HG03439 (cell line): ENCODE results near the gene TNS1.
A peak's percentile ranks its signal among the peaks of the same experiment; 100 is the strongest.
"Not testable (repeated sequence)": the region's sequence is repeated elsewhere in the genome, so short reads cannot be mapped to it uniquely, and the experiment has no call there.

ENCODE experiments used
- ATAC-seq: cut with Tn5 transposase; IDR thresholded peaks from one replicate; pipeline ENCODE4 v1.9.1; 2021; ENCODE audit warnings: mild to moderate bottlenecking, moderate library complexity; ENCODE audit not compliant: unreplicated experiment

The TNS1 gene

DNA sequence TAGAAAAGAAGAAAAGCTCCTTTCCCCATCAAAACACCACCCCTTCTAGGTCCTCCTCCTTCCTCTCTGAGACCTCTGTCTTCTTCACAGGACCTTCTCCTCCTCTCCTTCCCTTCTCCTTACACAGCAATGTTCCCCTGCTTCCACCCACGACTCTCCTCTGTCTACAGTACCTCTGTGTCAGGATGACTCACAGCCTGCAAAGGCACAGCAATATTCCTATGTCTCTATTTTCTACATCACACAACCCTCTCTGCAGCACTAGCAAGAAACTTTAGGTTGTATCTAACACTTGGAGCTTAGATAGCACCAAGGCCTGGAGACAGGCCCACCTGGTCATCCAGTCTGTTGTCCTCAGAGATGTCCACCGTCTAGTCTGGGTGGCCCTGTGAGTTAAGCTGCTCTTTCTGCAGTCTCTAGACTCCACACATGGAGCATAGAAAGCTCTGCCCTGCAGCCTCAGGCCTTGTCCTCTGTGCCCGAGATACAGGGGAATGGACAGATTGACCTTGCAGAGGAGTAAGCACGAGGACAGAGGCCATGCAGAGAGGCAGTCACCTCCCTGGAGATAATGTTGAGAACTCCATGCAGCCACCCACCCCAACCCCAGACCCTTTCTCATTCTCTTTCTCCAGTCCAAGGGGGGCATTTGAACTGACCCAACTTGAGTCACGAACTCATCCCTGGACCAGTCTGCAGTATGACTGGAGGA, 212.0 kb downstream of the TNS1 start:
- no peak for ATAC-seq

DNA sequence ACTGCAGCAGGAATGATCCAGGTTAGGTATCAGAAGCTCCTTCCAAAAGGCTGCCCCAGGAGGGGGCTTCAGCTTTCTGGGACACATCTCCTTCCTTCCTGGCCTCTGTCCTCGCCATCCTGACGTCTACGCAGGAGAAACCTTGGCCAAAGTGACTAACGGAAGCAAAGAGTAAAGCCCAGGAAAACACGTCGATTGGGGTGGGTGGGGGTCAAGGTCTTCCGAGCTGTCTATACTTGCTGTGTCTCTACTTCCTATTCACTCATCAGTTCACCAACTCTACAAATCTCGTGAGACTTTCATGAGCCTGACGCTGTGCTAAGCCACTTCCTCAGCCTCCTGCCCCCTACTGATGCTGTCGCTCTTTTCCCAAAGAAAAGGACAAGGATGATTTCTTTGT, 212.6 kb downstream of the TNS1 start:
- peak; percentile 59 for ATAC-seq

DNA sequence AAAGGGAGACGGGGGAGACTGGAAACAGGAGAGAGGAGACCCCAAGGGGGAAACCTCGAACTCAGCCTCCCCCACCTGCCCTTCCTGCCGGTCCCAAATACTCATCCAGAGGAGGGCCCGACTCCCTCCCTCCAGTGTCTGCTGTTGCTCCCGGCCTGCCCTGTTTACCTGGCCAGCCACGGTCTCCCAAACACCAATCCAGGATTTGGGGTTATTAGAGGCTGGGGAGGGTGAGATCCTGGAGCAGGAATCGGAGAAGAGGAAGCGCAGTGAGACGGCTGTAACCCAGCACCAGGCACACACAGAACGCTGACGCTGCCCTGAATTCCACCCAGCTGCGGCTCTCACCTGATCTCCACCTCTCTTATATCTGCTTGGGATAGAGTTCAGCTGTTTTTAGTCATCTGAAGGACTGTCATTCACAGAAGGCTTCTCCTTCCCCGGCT, 213.0 kb downstream of the TNS1 start:
- ATAC-seq: no peak

DNA sequence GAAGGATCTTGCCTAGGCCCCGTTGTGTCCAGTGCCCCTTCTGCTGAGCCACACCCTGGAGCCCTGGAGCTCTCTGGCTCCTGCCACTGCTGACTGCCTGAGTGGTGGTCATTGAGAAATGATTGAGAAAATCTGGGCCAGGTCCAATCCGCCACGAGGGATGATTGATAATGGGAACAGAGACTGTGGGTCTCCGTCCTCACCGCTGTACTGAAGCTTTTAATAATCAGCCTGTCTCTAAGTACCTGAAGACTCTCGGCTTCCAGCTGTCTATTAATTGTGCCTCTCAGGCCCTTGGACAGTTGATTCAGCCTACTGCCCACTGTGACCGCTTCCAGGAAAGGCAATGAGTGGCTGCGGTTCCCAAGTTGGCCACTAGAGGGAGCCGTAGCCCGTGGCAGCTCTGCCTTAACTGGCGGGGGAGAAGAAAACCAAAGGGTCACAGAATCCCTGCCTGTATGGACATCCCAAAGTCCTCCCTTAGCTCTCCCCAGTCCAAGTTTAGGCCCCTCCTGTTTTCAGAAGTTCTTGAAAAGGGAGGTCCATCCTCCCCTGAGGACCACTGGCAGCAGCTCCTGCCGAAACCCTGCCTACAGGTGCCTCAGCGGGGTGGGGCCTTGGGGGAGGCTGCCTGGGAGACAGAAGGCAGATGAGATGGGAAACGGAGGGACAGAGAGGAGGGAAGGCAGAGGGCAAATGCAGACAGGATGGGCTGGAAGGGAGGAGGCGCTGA, 213.6 kb downstream of the TNS1 start:
- peak; percentile 50 for ATAC-seq

DNA sequence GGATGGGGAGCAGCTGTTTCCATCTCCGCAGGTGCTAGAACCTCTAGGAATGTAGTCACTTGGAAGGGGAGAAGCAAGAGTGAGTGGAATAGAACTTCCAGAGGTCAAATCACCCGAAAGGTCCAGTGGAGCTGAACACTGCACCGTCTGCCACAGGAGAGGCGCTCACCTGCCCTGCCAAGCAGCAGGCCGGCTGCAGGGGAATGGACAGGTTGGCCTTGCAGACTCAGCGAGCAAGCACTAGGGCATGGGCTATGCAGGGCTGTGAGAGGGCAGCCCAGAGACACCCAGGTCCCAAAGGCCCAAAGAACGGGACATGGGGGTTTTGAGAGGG, 214.2 kb downstream of the TNS1 start:
- ATAC-seq: no peak

DNA sequence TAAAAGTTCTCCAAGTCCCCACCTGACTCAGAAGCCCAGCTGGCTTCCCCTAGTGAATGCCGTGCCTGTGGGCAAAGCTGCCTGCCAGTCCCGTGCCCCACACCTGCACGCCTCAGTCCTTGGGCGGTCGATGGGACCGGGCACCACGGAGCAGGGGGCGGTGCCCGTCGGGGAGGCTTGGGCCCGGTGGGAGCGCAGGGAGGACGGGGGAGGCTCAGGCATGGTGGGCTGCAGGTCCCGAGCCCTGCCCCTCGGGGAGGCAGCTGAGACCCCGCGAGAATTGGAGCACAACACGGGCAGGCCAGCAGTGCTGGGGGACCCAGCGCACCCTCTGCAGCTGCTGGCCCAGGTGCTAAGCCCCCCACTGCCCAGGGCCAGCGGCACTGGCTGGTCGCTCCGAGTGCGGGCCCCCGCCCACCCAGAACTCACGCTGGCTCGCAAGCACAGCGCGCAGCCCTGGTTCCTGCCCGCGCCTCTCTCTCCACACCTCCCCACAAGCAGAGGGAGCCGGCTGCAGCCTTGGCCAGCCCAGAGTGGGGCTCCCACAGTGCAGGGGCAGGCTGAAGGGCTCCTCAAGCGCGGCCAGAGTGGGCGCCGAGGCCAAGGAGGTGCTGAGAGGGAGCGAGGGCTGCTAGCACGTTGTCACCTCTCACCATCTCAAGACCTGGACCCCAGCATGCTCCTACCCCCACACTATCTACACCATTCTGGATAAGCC, 215.5 kb downstream of the TNS1 start:
- no peak for ATAC-seq

DNA sequence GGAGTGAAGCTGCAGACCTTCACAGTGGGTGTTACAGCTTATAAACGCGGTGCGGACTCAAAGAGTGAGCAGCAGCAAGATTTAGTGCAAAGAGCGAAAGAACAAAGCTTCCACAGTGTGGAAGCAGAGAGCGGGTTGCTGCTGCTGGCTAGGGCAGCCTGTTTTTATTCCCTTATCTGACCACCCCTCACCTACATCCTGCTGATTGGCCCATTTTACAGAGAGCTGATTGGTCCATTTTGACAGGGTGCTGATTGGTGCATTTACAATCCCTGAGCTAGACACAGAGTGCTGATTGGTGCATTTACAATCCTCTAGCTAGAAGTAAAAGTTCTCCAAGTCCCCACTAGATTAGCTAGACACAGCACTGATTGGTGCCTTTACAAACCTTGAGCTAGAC, 216.2 kb downstream of the TNS1 start:
- not testable (repeated sequence) for ATAC-seq

DNA sequence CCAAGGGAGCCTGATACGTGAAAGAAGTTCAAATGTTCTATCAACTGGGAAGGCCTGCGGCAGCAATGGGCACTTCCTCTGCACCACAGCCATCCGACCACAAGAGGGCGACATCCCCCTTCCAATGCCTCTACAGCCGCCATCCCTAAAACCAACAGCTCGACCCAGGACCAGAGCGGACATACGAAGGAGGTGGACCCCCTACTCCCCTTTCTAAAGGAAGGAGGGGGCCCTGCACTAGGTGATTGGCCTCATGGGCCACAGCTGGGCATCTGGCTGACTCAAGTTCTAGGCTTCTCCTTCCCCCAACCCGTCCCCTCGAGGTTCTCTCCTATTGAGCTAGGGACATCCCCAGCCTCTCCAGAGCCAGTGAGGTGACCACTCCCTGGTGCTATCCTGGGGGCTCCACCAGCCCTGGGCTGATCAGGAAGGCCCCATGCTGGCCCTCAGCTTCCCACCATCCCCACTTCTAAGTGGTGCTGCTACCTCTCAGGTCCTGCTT, 217.2 kb downstream of the TNS1 start:
- ATAC-seq: no peak

DNA sequence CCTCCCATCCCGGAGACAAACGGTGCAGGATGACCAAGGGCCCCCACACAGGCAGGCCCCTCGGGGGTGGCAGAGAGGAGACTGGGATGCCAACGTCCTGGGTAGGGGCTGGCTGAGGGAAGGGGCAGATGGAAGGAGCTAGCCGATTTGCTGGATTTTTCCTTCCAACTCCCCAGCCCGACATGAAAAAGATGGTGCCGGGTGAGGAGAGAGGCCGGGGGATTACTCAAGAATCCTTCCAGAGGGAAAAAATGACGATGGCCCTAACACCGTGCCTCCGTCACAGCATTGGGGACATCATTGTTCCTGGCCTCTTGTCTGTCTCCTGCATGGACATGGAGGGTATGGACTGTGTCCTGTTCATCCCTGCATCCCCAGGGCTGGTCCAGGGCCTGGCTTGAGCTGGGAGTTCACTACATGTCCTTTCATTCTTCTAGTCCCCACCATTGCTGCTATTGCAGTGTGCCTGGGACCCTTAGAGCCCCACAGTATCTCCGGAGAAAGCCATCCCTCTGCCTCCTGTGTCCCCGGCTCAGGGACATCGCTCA, 217.7 kb downstream of the TNS1 start:
- ATAC-seq: no peak

DNA sequence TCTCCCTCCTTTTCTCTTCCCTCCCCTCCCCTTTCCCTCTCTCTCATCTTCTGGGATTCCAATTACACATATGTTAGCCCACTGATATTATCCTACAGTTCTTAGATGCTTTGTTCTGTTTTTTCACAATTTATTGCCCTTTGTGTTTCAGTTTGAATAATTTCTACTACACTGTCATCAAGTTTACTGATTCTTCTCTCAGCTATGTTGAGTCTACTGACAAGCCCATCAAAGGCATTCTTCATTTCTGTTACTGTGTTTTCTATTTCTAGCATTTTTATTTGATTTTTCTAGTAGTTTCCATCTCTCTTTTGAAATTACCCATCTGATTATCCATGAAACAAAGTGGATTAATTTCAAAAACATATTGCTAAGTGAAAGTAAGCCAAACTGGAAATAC, 219.6 kb downstream of the TNS1 start:
- ATAC-seq: no peak

DNA sequence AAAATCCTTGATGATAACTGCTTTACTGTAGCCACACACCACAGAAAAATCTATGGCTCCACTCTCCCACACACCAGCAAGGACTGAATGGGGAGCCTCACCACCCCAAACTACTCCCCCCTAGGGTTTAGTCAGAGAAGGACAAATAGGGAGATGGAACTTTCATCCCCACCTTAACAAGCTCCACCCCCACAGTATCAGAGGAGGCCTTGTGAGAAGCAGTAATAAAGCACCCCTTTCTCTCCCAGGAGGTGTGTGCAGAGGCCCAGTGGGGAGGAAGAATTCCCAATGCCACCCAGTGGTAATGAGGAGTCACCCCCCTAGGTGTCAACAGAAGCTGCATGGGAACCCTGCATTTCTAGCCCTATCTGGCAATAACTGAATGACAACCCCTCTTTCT, 224.9 kb downstream of the TNS1 start:
- no peak for ATAC-seq

DNA sequence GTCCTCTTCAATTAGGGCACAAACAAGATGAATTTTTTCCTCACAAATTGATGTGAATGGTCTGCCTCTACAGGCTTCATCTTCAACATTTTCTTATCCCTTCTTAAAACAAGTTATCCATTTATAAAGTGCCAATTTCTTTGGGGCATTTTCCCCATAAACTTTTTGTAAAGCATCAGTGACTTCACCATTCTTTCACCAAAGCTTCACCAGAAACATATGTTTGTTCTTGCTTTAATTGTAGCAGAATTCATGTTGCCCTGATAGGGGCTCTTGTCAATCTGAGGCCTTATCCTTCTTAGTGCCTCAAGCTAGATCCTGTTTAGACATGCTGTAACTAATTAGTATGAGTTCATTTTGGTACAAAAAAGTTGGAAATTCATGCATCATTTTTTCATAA, 226.2 kb downstream of the TNS1 start:
- no peak for ATAC-seq

DNA sequence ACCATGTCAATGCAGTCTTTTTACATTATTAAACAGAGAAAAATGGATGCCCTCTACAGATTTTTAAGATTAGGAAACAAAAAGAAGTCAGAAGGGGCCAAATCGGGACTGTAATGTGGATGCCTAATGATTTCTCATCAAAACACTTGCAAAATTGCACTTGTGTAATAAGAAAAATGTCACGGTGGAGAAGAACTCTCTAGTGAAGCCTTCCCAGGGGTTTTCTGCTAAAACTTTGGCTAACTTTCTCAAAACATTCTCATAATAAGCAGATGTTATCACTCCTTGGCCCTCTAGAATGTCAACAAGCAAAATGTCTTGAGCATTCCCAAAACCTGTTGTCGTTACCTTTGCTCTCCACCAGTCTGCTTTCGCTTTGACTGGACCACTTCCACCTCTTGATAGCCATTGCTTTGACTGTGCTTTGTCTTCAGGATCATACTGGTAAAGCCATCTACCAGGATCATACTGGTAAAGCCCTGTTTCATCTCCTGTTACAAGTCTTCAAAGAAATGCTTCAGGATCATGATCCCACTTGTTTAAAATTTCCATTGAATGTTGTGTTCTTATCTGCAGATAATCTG, 226.8 kb downstream of the TNS1 start:
- ATAC-seq: no peak

DNA sequence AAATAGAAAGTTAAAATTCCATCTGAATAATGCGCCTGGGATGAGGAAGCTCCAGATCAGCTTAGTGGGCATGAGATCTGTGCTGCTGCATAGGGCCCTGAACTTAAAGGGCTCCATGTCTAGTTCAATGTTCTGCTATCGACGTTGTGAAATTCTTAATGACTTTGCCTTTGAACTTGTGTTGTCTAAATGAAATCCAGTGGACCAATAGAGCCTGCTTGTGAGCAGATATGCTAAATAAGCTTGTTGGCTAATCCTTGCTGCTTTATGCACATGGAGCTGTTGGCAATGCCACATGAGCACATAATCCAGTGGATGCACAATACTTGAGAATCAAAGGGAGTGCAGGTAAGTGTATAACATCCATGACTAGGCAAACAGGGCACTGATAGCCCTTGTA, 228.6 kb downstream of the TNS1 start:
- ATAC-seq: no peak

DNA sequence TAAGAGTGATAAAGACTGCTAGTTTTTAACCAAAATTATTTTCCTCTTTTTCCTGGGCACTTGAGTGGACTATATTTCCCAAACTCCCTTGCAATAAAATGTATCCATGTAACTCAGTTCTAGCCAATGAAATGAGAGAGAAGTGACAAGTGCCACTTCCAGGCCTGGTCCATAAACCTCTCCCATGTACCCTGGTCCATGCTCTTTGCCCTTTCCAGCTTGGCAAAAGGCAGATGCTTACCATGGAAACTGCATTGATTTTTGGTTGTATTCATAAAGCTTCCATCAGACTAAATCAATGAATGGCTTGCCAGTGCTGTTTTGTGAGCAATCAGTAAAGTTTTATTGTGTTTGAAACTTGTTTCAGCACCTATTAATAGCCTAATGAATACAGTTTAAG, 229.3 kb downstream of the TNS1 start:
- no peak for ATAC-seq

DNA sequence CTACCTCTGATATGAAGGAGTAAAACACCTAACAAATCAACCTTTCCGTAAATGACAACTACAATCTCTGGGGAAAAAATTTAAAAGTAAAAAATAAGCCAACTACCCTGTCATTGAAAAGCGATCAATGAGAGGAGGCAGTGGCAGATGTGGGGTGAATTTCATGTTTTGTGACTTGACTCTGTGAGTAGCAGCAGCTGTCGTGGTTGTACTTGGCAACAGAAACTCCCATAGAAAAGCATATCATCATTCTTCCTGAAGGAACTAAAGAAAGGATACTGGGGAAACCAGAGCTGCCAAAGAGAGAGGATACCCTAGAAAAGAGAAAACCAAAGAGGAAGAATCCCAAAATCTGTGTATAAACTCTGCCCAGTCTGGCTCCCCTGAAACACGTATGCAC, 236.4 kb downstream of the TNS1 start:
- no peak for ATAC-seq

DNA sequence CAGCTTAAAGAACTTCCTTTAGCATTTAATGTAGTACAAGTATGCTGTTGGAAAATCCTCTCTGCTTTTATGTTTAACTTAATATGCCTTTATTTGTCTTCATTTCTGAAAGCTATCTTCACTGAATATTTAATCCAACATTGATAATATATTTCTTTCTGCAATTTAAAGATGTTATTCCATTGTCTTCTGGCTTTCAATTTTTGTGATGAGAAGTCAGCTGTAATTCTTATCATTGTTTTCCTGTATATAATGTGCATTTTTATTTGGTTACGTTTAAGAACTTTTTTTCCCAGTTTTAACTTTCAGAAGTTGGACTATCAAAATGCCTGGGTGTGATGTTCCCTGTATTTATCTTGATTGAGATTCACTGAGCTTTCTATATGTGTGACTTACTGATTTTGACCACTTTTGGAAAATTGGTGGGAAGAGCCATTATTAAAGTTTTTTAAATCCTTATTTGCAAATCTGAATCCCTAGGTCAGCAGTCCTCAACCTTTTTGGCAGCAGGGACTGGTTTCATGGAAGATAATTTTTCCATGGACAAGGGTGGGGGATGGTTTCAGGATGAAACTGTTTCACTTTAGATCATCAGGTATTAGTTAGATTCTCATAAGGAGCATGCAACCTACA, 241.0 kb downstream of the TNS1 start:
- ATAC-seq: no peak

DNA sequence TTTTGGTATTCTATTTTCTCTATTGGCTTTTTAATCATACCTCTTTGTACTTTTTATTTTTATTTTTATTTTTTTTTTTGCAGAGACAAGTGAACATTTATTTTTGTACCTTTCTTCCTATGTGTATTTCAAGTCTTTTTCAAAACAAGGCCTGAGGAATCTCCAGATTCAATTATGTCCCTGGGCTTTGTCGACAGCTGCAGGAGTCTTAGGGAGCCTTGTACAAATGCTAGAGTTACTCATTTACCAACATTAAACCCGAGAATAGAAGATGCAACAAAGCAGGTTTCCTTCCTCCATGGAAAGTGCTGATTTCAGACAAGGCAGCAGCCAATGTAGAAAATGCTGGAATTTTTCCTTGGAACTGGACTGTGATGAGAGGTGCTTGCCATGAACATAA, 242.8 kb downstream of the TNS1 start:
- no peak for ATAC-seq

DNA sequence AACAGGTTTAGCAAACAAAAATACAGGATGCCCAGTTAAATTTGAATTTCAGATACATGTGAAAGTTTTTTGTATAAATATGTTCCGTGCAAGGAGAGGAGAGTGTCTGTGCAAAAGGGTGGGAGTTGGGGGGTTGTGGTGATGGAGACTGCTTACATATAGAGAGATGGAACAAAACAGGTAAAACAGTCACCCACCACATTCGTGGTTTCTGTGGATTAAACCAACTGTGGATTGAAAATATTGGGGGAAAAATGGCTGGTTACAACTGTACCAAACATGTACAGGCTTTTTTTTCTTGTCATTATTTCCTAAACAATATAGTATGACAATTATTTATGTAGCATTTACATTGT, 245.7 kb downstream of the TNS1 start:
- no peak for ATAC-seq

DNA sequence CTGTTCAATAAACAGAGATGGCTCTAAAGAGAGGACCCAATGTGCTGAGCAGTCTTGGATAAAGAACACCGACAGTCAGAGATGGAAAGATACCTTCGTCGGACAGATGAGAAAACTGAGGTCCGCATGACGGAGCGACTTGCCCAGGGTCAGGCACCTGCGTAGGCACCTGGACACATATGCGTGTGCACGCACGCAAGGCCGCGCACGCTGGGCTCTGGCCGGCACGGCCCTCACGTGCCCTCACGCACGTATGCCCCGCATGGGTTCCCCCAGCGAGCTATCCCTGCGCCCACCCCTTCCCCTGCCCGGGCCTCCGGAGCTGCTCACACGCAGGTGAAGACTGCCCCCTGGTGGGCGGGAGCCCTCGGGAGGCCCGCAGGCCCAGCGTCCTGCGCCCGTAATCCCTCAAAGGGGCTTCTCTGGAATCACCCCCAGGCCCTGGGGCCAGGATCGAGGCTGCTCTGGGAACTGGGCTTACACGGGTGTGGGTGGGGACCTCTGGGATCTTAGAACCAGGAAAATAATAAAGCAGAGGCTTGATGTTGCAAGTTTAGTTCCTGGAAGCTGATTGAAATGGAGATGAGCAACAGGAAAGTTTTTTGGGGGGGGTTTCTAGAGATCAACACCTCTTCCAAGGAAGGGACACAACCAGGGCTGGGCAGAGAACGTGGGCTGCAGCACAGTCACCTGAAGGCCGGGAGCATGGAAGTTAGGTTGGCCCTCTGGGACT, 246.3 kb downstream of the TNS1 start:
- ATAC-seq: no peak
